GM20431 (cell line): Measurements from ENCODE around the gene DRG2.

Experiments used
- in situ Hi-C: fragments of 300-500 bp; cut with MseI, MboI; formaldehyde crosslinking; loops from one replicate; pipeline ENCODE4 v1.15.0; 2020; ENCODE audit warnings: low sequenced_read_pairs; ENCODE audit not compliant: unreplicated experiment

The DRG2 gene

GRCh38 chr17:18140648-18141047 lies 52.9 kb downstream of the DRG2 start:
- in situ Hi-C loops = no loop called here

GRCh38 chr17:18141210-18141803 lies 53.6 kb downstream of the DRG2 start:
- in situ Hi-C loops = no loop called here

- in situ Hi-C loops = no loop called here
Measured at GRCh38 chr17:18142417-18142816, 54.7 kb downstream of the DRG2 start.

GRCh38 chr17:18143044-18143936 lies 55.5 kb downstream of the DRG2 start:
- in situ Hi-C loops = no loop called here

- in situ Hi-C loops = no loop called here
Measured at GRCh38 chr17:18144261-18144660, 56.5 kb downstream of the DRG2 start.

GRCh38 chr17:18144855-18145254 lies 57.1 kb downstream of the DRG2 start:
- in situ Hi-C loops = no loop called here

- in situ Hi-C loops = no loop called here
Measured at GRCh38 chr17:18145811-18146210, 58.1 kb downstream of the DRG2 start.

- in situ Hi-C loops = no loop called here
Measured at GRCh38 chr17:18146259-18146658, 58.5 kb downstream of the DRG2 start.

GRCh38 chr17:18146980-18147379 lies 59.2 kb downstream of the DRG2 start:
- in situ Hi-C loops = no loop called here

GRCh38 chr17:18148586-18148985 lies 60.8 kb downstream of the DRG2 start:
- in situ Hi-C loops = no loop called here

GRCh38 chr17:18151290-18151689 lies 63.5 kb downstream of the DRG2 start:
- in situ Hi-C loops = no loop called here

GRCh38 chr17:18155179-18155578 lies 67.4 kb downstream of the DRG2 start:
- in situ Hi-C loops = no loop called here

- in situ Hi-C loops = no loop called here
Measured at GRCh38 chr17:18156171-18156975, 68.6 kb downstream of the DRG2 start.

- in situ Hi-C loops = no loop called here
Measured at GRCh38 chr17:18156976-18157280, 69.2 kb downstream of the DRG2 start.
